HCT116 (cell line): ENCODE data around the gene NT5DC3. TPM values are rescaled to one million over a fixed set of nuclear protein-coding genes. Genes with fewer than 3 reads are reported as not detected.

ENCODE experiments used
- ATAC-seq: fragments of 200-7000 bp; cut with Tn5 transposase; 2 replicates; pipeline ENCODE4 v1.9.1; 2020; ENCODE audit warnings: mild to moderate bottlenecking, moderate library complexity
- BruUV-seq: library from RNA; stranded (reverse); fragments of 400-500 nt; replicated peaks from 2 replicates; lab custom pipeline; 2021; lab: Mats Ljungman, UMichigan
- CTCF ChIA-PET: fragments of 300-600 bp; sonication (Branson Sonifier 250); formaldehyde crosslinking; loops from one replicate; lab custom pipeline; 2021; ENCODE audit warnings: antibody characterized with exemption; lab: Charles Lee
- POLR2A ChIA-PET: fragments of 300-600, 350-600 bp; sonication (Branson Sonifier 250); formaldehyde crosslinking; loops from one replicate; lab custom pipeline; 2021; ENCODE audit warnings: antibody characterized with exemption; lab: Charles Lee
- RAD21 ChIA-PET, 2 experiments: fragments of 300-600 bp; sonication (Branson Sonifier 250); formaldehyde crosslinking; loops; one replicate each; lab custom pipeline; 2023; ENCODE audit warnings: low total read pairs in 2 of 2; ENCODE audit not compliant: uncharacterized antibody in 2 of 2, unreplicated experiment in 2 of 2, low non-redundant PET in 1 of 2; lab: Charles Lee
- DNase-seq: peaks from one replicate; pipeline ENCODE4 v3.0.0-alpha.2; 2010; ENCODE audit warnings: low read depth, low spot score
- H2AFZ ChIP-seq: fragments of 200-600 bp; shearing (Covaris generic), sonication (generic); 2 replicates; pipeline ENCODE4 v1.6.1; 2017; ENCODE audit warnings: low read depth, mixed run types, mixed read lengths, antibody characterized with exemption, low read length; ENCODE audit not compliant: poor library complexity, severe bottlenecking
- H3K27ac ChIP-seq: 2 replicates; pipeline ENCODE4 v1.5.1; 2012; ENCODE audit warnings: low read depth, low read length
- H3K27me3 ChIP-seq: fragments of 200-600 bp; sonication (generic); 2 replicates; pipeline ENCODE4 v1.6.1; 2016; ENCODE audit warnings: mixed run types, low read length, mixed read lengths; ENCODE audit not compliant: insufficient read depth
- H3K36me3 ChIP-seq, 2 experiments: fragments of 200-500 bp in 1 of 2; fragments of 200-600 bp in 1 of 2; sonication (Bioruptor generic) in 1 of 2; sonication (generic) in 1 of 2; 2 replicates each; pipeline versions ENCODE4 v1.5.1 to v1.6.1; 2014 to 2016; ENCODE audit warnings: low read length in 2 of 2, inconsistent platforms in 1 of 2, mixed read lengths in 1 of 2, mixed run types in 1 of 2; ENCODE audit not compliant: insufficient read depth in 2 of 2, control insufficient read depth in 1 of 2
- H3K4me1 ChIP-seq, 2 experiments: fragments of 200-600 bp in 1 of 2; sonication (generic) in 1 of 2; 2 replicates each; pipeline versions ENCODE4 v1.5.1 to v1.6.1; 2012 to 2017; ENCODE audit warnings: low read length in 2 of 2, inconsistent platforms in 1 of 2, mild to moderate bottlenecking in 1 of 2, mixed read lengths in 1 of 2, mixed run types in 1 of 2, moderate library complexity in 1 of 2; ENCODE audit not compliant: insufficient read depth in 2 of 2, control insufficient read depth in 1 of 2
- H3K4me2 ChIP-seq: fragments of 200-600 bp; sonication (generic); 2 replicates; pipeline ENCODE4 v1.6.1; 2017; ENCODE audit warnings: mixed run types, low read length, mixed read lengths
- H3K4me3 ChIP-seq, 2 experiments: fragments of 200-600 bp in 1 of 2; sonication (generic) in 1 of 2; replicated peaks in 1 of 2; 2 replicates each; pipeline ENCODE4 v1.5.1; 2011 to 2016; ENCODE audit warnings: low read length in 2 of 2, control low read depth in 1 of 2, low read depth in 1 of 2, mild to moderate bottlenecking in 1 of 2, mixed read lengths in 1 of 2, mixed run types in 1 of 2
- H3K79me2 ChIP-seq: fragments of 200-600 bp; sonication (generic); 2 replicates; pipeline ENCODE4 v1.6.1; 2017; ENCODE audit warnings: mild to moderate bottlenecking, mixed run types, low read length, moderate library complexity, mixed read lengths; ENCODE audit not compliant: insufficient read depth
- H3K9ac ChIP-seq: fragments of 200-600 bp; sonication (generic); 2 replicates; pipeline ENCODE4 v1.6.1; 2016; ENCODE audit warnings: low read length, mixed read lengths
- H3K9me2 ChIP-seq: fragments of 200-600 bp; sonication (generic), shearing (Covaris generic); 2 replicates; pipeline ENCODE4 v1.6.1; 2017; ENCODE audit warnings: mixed run types, mild to moderate bottlenecking, moderate library complexity; ENCODE audit not compliant: insufficient read depth
- H3K9me3 ChIP-seq, 2 experiments: fragments of 200-500 bp in 1 of 2; fragments of 200-600 bp in 1 of 2; sonication (Bioruptor generic) in 1 of 2; sonication (generic) in 1 of 2; 2 replicates each; pipeline ENCODE4 v1.6.1; 2014 to 2017; ENCODE audit warnings: low read length in 2 of 2, mixed read lengths in 2 of 2, inconsistent platforms in 1 of 2, low read depth in 1 of 2, mild to moderate bottlenecking in 1 of 2, mixed run types in 1 of 2, moderate library complexity in 1 of 2; ENCODE audit not compliant: control insufficient read depth in 1 of 2, insufficient read depth in 1 of 2
- H4K20me1 ChIP-seq: fragments of 200-600 bp; sonication (generic), shearing (Covaris generic); 2 replicates; pipeline ENCODE4 v1.6.1; 2017; ENCODE audit warnings: mixed run types, mild to moderate bottlenecking, moderate library complexity; ENCODE audit not compliant: insufficient read depth
- CBX3 ChIP-seq: IDR thresholded peaks from 2 replicates; pipeline ENCODE4 v1.6.1; 2012; ENCODE audit warnings: low read depth
- CTCF ChIP-seq, 3 experiments: fragments of 200-600 bp in 1 of 3; sonication (generic) in 1 of 3; IDR thresholded peaks in 2 of 3; conservative IDR thresholded peaks in 1 of 3; 2 replicates each; pipeline ENCODE4 v1.5.1; 2012 to 2017; ENCODE audit warnings: low read depth in 2 of 3, low read length in 2 of 3, antibody characterized with exemption in 1 of 3, borderline replicate concordance in 1 of 3, control low read depth in 1 of 3, mild to moderate bottlenecking in 1 of 3, mixed read lengths in 1 of 3, mixed run types in 1 of 3, moderate library complexity in 1 of 3; ENCODE audit not compliant: insufficient read depth in 1 of 3
- ELF1 ChIP-seq: IDR thresholded peaks from 2 replicates; pipeline ENCODE4 v1.6.1; 2012; ENCODE audit warnings: low read depth, borderline replicate concordance
- JUND ChIP-seq: IDR thresholded peaks from 2 replicates; pipeline ENCODE4 v1.6.1; 2012
- MAX ChIP-seq: IDR thresholded peaks from 2 replicates; pipeline ENCODE4 v1.6.1; 2012
- POLR2AphosphoS5 ChIP-seq: IDR thresholded peaks from 2 replicates; pipeline ENCODE4 v1.6.1; 2011; ENCODE audit warnings: mild to moderate bottlenecking, low read depth, low read length, moderate library complexity
- RAD21 ChIP-seq: IDR thresholded peaks from 2 replicates; pipeline ENCODE4 v1.6.1; 2012; ENCODE audit warnings: low read depth, mild to moderate bottlenecking
- SIN3A ChIP-seq: IDR thresholded peaks from 2 replicates; pipeline ENCODE4 v1.6.1; 2012; ENCODE audit warnings: low read depth
- SP1 ChIP-seq: IDR thresholded peaks from 2 replicates; pipeline ENCODE4 v1.6.1; 2012; ENCODE audit warnings: low read depth
- ZFX ChIP-seq: fragments of 450-650 bp; IDR thresholded peaks from 2 replicates; pipeline ENCODE4 v1.6.1; 2017
- intact Hi-C: fragments of 100-400 bp; cut with micrococcal nuclease; formaldehyde crosslinking; loops from 2 replicates; pipeline ENCODE4 v1.10.0; 2022
- total RNA-seq: library from RNA; stranded (reverse); gene quantifications from one replicate; pipeline ENCODE4 v1.2.1, GENCODE V29; 2021; ENCODE audit not compliant: unreplicated experiment

NT5DC3 gene
- total RNA-seq, 1 experiment from 2014 or later = 18.7 TPM

- TF ChIP-seq ELF1 = no peak
- no peak for TF ChIP-seq POLR2AphosphoS5
- no peak for TF ChIP-seq CBX3
- TF ChIP-seq CTCF (IDR thresholded peaks at IDR 0.05 in 2 of 3, conservative IDR thresholded peaks at IDR 0.05 in 1 of 3; ENCODE audit: borderline replicate concordance in 1 of 3, insufficient read depth in 1 of 3, low read depth in 2 of 3, low read length in 2 of 3) = no peak
- no peak for TF ChIP-seq ZFX
These were observed 45.3 kb upstream of the NT5DC3 start (continued) for GRCh38 chr12:103886195-103886797.

GRCh38 chr12:103884316-103884715 is 43.3 kb upstream of the NT5DC3 start:
- Histone ChIP-seq H3K27ac (no peak overlapping the region), H3K9ac (no peak overlapping the region), H3K27me3 (no peaks in the 10 kb centered on the region), H3K4me3 (no peak overlapping the region), H3K9me2 (no peaks in the 10 kb centered on the region), H3K79me2 (no peaks in the 10 kb centered on the region), H3K36me3 (no peaks in the 10 kb centered on the region), H4K20me1 (no peaks in the 10 kb centered on the region), H3K4me2 (no peak overlapping the region)
- ChIA-PET POLR2A (no interaction called here), CTCF (interaction anchor here (1.0 to 1.4 kb wide), 2 partner anchors 220 to 225 kb away, joined by 4 to 19 read pairs; no protein-coding TSS in a partner anchor), RAD21 (interaction anchor here in 1 of 2 experiments (1.2 kb wide), 1 partner anchor 225 kb away, joined by 4 read pairs; no protein-coding TSS in a partner anchor)
- intact Hi-C loops = loop anchor here (1.0 kb wide), 1 partner anchor 225 kb away; no protein-coding TSS in a partner anchor
- ATAC-seq (no peak), DNase-seq (no peak)
- BruUV-seq = no TSS peak
- TF ChIP-seq SP1 (no peak), SIN3A (no peak), POLR2AphosphoS5 (no peak), RAD21 (peak; percentile 79), CTCF (IDR thresholded peaks at IDR 0.05 in 2 of 3, conservative IDR thresholded peaks at IDR 0.05 in 1 of 3; ENCODE audit: borderline replicate concordance in 1 of 3, insufficient read depth in 1 of 3, low read depth in 2 of 3, low read length in 2 of 3) (peak; percentile 29 to 56 (median 43); a peak in 3 of 6 replicates), MAX (no peak), JUND (no peak)
- TF ChIP-seq, all 23 proteins: peak for 2
- Histone ChIP-seq H3K9me3 (no peaks in the 10 kb centered on the region), H3K4me1 (no peaks in the 10 kb centered on the region), H2AFZ (no peak overlapping the region)
